Mononuclear cell (primary cell): ENCODE results near the gene KAT5. TPM values are rescaled to one million over a fixed set of nuclear protein-coding genes. Genes with fewer than 3 reads are reported as not detected.
"Not testable (repeated sequence)": the region's sequence is repeated elsewhere in the genome, so short reads cannot be mapped to it uniquely, and the experiment has no call there.

Source experiments
- H3K27me3 ChIP-seq: 2 replicates; pipeline ENCODE4 v1.6.0; 2011; ENCODE audit warnings: low read length, control low read depth; ENCODE audit not compliant: insufficient read depth
- H3K4me1 ChIP-seq: 2 replicates; pipeline ENCODE4 v1.5.1; 2011; ENCODE audit warnings: mild to moderate bottlenecking, low read length, control low read depth; ENCODE audit not compliant: insufficient read depth
- H3K4me3 ChIP-seq: 2 replicates; pipeline ENCODE4 v1.5.1; 2011; ENCODE audit warnings: mild to moderate bottlenecking, low read length, moderate library complexity
- H3K9me3 ChIP-seq: 2 replicates; pipeline ENCODE4 v1.5.1; 2011; ENCODE audit warnings: low read depth, mild to moderate bottlenecking, control low read depth, low read length
- total RNA-seq: library from RNA; depleted of rRNA; stranded (reverse); fragments of >200 nt; gene quantifications from one replicate; pipeline ENCODE4 v1.2.3, GENCODE V29; 2012

Gene KAT5
- total RNA-seq, 1 donor = 38.0 TPM

- Histone ChIP-seq H3K4me3 (no peak overlapping the region), H3K9me3 (no peaks in the 10 kb centered on the region), H3K27me3 (no peaks in the 10 kb centered on the region), H3K4me1 (no peaks in the 10 kb centered on the region)
These were observed 12.7 kb upstream of the KAT5 start for GRCh38 chr11:65699306-65699705.

DNA sequence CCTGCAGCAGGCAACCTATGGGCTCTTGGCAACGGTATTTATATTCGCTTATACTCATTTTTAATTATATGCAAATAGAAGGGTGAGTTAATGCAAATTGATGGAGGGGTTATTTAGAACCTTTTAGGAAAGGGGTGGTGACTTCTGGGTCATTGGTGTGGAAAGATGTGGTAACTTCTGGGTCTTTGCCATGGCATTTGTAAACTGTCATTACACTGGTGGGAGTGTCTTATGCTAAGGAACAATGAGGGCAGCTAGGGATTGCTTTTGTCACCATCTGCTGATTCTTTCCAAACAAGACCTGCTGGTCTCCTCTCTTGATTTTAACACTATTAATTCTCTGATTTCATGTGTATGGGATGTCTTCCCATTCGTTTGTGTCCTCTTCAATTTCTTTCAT, 11.7 kb upstream of the KAT5 start:
- Histone ChIP-seq H3K27me3 (no peaks in the 10 kb centered on the region), H3K4me1 (no peaks in the 10 kb centered on the region), H3K9me3 (no peaks in the 10 kb centered on the region), H3K4me3 (no peak overlapping the region)

GRCh38 chr11:65701686-65702085, 10.4 kb upstream of the KAT5 start:
- Histone ChIP-seq H3K4me3 (no peak overlapping the region), H3K9me3 (no peaks in the 10 kb centered on the region), H3K27me3 (no peaks in the 10 kb centered on the region), H3K4me1 (peaks cover 5% of the 10 kb centered on the region)

GRCh38 chr11:65703846-65704245, 8.2 kb upstream of the KAT5 start:
- Histone ChIP-seq H3K9me3 (no peaks in the 10 kb centered on the region), H3K4me3 (no peak overlapping the region), H3K4me1 (peaks cover 5% of the 10 kb centered on the region), H3K27me3 (no peaks in the 10 kb centered on the region)

GRCh38 chr11:65706303-65706763, 5.7 kb upstream of the KAT5 start:
- not testable (repeated sequence) for H3K27me3 ChIP-seq, H3K4me3 ChIP-seq, H3K9me3 ChIP-seq
- H3K4me1 ChIP-seq = peaks cover 11% of the 10 kb centered on the region

GRCh38 chr11:65707002-65707401, 5.0 kb upstream of the KAT5 start:
- not testable (repeated sequence) for H3K27me3 ChIP-seq, H3K9me3 ChIP-seq, H3K4me3 ChIP-seq
- H3K4me1 ChIP-seq = peaks cover 13% of the 10 kb centered on the region

- H3K4me3 ChIP-seq = no peak overlapping the region
- peaks cover 24% of the 10 kb centered on the region for H3K4me1 ChIP-seq
- no peaks in the 10 kb centered on the region for H3K27me3 ChIP-seq
- H3K9me3 ChIP-seq = no peaks in the 10 kb centered on the region
These were observed 3.6 kb upstream of the KAT5 start for GRCh38 chr11:65708451-65708850.

GRCh38 chr11:65709661-65710060, 2.4 kb upstream of the KAT5 start:
- Histone ChIP-seq H3K4me1 (peaks cover 26% of the 10 kb centered on the region), H3K4me3 (no peak overlapping the region), H3K9me3 (no peaks in the 10 kb centered on the region), H3K27me3 (no peaks in the 10 kb centered on the region)

GRCh38 chr11:65710421-65710820, 1.6 kb upstream of the KAT5 start:
- Histone ChIP-seq H3K4me3 (no peak overlapping the region), H3K27me3 (no peaks in the 10 kb centered on the region), H3K4me1 (peaks cover 26% of the 10 kb centered on the region), H3K9me3 (no peaks in the 10 kb centered on the region)

GRCh38 chr11:65712633-65713076, 603 bp downstream of the KAT5 start:
- H3K4me1 ChIP-seq = peaks cover 21% of the 10 kb centered on the region
- H3K27me3 ChIP-seq = no peaks in the 10 kb centered on the region
- H3K9me3 ChIP-seq = no peaks in the 10 kb centered on the region
- H3K4me3 ChIP-seq = peak overlapping the region; percentile 66

DNA sequence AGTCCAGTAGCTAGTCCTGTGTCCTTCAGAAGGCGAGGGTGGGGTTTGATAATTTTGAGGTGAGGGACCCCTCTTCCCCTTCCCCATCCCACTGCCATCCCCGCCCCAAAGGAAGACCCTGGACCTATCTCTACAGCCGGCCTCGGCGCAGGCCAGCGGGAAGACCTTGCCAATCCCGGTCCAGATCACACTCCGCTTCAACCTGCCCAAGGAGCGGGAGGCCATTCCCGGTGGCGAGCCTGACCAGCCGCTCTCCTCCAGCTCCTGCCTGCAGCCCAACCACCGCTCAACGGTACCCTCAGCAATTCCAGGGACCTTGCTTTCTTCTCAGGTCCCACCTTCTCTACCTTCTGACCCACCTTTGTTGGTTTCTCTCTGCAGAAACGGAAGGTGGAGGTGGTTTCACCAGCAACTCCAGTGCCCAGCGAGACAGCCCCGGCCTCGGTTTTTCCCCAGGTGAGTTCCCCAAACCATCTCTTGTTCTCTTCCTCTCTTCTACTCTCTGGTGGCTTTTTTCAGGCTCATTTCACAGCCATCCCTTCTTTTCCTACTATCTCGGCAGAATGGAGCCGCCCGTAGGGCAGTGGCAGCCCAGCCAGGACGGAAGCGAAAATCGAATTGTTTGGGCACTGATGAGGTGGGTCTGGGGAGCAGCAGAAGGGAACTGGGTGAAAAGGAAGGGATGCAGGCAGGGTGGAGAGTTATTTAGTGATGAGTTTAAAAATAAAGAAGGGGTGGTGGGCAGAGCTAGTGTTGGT, 1.3 kb downstream of the KAT5 start:
- Histone ChIP-seq H3K4me1 (peaks cover 29% of the 10 kb centered on the region), H3K4me3 (no peak overlapping the region), H3K27me3 (no peaks in the 10 kb centered on the region)

GRCh38 chr11:65714433-65714832, 2.4 kb downstream of the KAT5 start:
- Histone ChIP-seq H3K4me3 (no peak overlapping the region), H3K4me1 (peaks cover 39% of the 10 kb centered on the region), H3K9me3 (no peaks in the 10 kb centered on the region), H3K27me3 (no peaks in the 10 kb centered on the region)

More for the DNA sequence above, 1.3 kb downstream of the KAT5 start:
- no peaks in the 10 kb centered on the region for H3K9me3 ChIP-seq

GRCh38 chr11:65716302-65716701, 4.2 kb downstream of the KAT5 start:
- no peaks in the 10 kb centered on the region for H3K9me3 ChIP-seq
- H3K4me1 ChIP-seq = peaks cover 42% of the 10 kb centered on the region
- no peak overlapping the region for H3K4me3 ChIP-seq
- H3K27me3 ChIP-seq = no peaks in the 10 kb centered on the region

DNA sequence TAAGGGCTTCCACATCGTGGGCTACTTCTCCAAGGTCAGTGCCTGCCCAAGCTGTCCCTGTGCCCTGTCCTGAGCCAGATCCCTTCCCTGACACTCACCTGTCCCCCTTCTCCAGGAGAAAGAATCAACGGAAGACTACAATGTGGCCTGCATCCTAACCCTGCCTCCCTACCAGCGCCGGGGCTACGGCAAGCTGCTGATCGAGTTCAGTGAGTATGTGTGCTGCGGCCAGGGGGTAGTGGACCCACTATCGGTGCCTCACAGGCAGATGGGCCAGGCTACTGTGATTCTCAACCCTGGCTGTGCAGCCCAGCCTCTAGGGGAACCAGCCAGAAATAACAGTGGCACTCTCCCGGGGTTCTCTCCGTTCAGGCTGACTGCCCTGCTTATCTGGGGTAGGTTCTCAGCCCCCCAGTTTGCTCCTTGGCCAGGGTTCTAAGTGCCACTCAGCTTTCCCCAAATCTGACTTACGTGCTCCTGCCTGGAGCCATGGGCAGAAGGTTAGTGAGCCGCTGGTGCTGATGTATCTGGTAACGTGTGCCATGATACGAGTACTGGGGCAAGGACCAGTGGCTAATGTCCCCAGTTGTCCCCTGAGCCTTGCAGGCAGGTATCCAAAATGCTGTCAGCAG, 4.8 kb downstream of the KAT5 start:
- Histone ChIP-seq H3K9me3 (no peaks in the 10 kb centered on the region), H3K4me3 (no peak overlapping the region), H3K27me3 (no peaks in the 10 kb centered on the region), H3K4me1 (peaks cover 40% of the 10 kb centered on the region)

- Histone ChIP-seq H3K4me1 (peaks cover 35% of the 10 kb centered on the region), H3K27me3 (no peaks in the 10 kb centered on the region), H3K9me3 (no peaks in the 10 kb centered on the region), H3K4me3 (no peak overlapping the region)
These were observed 5.9 kb downstream of the KAT5 start for GRCh38 chr11:65717906-65718305.

GRCh38 chr11:65718531-65718930, 6.5 kb downstream of the KAT5 start:
- no peaks in the 10 kb centered on the region for H3K9me3 ChIP-seq
- no peaks in the 10 kb centered on the region for H3K27me3 ChIP-seq
- no peak overlapping the region for H3K4me3 ChIP-seq
- peaks cover 28% of the 10 kb centered on the region for H3K4me1 ChIP-seq
